Hematopoietic multipotent progenitor cell treated with erythropoietin and hydrocortisone succinate and interleukin-3 and kit ligand, for 4 days (in vitro differentiated cells): ENCODE measurements around the gene RPS19.
"Not testable (repeated sequence)": the region's sequence is repeated elsewhere in the genome, so short reads cannot be mapped to it uniquely, and the experiment has no call there.

ENCODE experiments used
- DNase-seq: peaks from one replicate; pipeline ENCODE4 v3.0.0-alpha.2; 2015

RPS19 gene

GRCh38 chr19:41902594-41902993, 42.5 kb downstream of the RPS19 start:
- DNase-seq: no peak

- DNase-seq: no peak
These were observed 43.3 kb downstream of the RPS19 start for GRCh38 chr19:41903193-41903953.

- DNase-seq: no peak
These were observed 44.2 kb downstream of the RPS19 start for GRCh38 chr19:41904118-41904870.

- DNase-seq: no peak
These were observed 45.4 kb downstream of the RPS19 start for GRCh38 chr19:41905273-41906002.

DNA sequence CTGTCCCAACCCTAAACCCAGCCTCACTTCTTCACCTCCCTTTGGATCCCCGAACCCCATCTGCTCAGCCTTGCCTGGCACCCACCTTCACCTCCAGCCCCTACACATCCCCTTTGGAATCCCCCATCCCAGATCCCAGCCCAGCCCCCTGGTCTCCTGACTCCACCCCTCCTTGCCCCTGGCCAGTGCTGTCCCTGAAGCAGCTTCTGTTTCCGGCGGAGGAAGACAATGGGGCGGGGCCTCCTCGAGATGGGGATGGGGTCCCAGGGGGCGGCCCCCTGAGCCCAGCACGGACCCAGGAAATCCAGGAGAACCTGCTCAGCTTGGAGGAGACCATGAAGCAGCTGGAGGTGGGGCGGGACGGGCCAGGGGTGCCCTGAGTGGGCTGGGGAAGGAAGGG, 46.2 kb downstream of the RPS19 start:
- no peak for DNase-seq

GRCh38 chr19:41906916-41907680, 47.0 kb downstream of the RPS19 start:
- DNase-seq: no peak

DNA sequence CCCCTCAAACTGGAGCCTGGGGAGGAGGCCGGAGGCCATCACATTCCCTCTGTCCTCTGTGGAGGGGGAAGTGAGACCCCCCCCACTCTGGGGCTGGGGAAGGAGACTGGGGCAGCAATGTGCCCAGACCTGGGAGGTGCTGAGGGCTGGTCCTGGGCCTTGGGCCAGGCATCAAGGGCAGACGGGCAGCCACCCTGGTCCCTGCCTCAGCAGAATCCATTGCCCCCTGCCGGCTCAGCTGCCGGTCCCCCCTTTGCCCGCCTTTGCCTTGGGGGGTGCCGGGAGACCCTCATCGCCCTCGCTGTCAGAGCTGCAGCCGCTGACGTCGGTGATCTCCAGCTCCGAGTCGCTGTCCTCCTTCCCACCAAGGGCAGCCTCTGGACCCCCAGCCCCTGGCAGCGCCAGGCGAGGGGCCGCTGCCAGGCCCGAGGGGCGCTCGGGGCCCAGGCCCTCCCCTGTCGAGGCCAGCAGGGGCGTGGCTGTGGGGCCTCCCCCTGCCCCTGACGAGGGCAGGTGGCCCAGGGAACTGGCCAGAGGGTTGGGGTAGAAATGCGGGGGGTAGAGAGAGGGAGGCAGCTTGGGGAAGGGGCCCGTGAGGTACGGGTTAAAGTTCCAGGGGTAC, 48.0 kb downstream of the RPS19 start:
- DNase-seq: no peak

DNA sequence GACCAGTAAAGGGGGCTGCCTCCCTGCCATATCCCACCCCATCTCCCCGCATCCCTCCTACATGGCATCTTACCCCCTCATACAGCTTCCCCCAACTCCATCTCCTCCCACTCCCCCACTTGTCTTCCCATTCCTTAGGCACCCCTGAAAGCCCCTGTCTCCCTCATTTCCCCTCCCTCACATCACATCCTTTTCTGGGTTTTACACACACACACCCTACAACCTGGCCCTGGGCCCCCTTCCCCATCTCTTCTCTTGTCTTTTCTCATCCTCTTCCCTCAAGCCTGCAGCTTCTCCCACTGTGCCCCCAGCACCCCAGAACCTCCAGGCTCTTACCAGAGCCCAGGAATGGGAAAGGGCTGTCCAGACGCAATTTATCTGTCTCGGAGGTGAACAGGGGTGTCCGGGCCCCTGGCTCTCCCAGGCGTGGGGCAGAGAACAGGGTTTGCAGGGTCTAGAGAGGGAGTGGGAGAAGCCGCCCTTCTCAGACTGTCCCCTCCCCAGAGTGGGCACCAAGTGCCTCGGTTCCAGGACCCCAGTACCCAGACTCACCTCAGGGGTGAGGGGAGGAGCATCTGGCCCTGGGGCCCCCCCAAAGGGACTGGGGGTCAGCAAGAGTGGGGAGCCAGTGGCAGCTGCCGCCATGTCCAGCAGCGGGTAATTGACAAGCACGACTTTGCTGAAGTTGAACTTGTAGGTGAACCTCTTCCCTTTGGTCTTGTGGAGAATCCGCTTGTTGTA, 48.8 kb downstream of the RPS19 start:
- no peak for DNase-seq

- DNase-seq: no peak
These were observed 49.7 kb downstream of the RPS19 start for GRCh38 chr19:41909706-41910105.

DNA sequence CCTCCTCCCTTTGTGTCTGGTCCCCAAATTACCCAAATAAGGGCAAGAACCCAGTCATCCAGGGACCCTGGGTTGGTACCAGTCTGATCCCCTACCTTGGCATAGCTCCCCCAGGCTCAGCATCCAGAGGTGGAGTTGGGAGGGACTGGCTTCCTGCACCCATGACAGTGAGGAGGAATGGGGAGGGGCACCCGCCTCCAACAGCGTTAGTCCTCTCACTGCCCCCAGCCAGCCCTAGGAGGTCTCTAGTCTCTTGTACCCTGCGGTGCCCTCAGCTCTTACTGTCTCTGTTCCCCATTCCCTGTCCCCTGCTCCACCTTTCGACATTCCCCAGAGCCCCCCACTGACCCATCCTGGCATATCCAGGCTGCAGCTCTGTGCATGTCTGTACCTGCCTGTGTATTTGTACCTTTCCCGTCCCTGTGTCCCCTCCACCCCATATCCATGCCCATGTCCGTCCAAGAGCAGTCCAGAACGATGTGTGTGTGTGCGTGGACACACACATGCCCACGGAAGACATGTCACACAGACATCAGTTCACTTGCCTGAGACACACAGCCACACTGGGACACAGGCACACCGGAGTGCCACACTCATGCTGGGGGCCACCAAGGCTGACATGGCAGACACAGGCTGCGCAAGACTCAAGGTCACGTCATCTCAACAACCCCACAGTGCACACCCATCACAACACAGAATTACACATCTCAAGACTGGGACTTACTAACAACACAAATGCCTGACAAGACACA, 50.4 kb downstream of the RPS19 start:
- no peak for DNase-seq

DNA sequence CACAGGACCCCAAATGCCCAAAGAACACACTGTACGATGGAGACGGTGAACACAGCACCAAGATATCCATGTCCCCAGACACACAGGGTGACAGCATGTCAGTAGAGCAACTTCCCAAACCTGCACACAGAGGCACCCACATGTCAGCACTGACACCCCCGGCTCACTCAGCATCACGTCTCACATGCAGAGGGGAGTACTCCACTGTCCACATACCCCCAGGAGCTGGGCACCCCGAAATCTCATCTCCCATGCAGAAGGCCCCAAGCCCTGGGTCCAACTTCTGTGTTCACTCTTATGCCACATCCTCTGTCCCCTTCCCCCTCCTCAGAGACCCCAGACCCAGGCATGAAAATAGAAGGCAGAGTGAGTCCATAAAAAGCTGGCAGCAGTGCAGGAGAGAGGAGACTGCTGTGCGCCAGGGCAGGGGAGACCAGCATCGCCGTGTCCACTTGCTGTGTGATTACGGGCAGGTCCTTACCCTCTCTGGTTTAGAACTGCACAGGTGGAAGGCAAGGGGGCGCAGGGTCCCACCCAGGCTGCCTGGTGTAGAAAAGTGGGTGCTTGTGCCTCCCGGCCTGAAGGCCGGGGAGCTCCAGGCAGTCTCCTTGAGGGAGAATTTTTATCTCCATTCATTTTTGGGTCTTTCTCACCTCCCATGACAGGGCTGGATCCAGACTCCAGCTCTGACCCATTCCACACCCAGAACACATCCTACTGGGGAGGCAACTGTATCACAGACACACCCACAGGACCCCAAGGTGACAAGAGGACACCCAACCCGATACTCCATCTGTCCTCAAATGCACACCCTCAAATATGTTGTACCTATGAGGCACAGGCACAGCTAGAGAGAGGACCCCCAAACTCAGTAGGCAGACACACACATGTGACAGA, 51.2 kb downstream of the RPS19 start:
- DNase-seq: no peak

DNA sequence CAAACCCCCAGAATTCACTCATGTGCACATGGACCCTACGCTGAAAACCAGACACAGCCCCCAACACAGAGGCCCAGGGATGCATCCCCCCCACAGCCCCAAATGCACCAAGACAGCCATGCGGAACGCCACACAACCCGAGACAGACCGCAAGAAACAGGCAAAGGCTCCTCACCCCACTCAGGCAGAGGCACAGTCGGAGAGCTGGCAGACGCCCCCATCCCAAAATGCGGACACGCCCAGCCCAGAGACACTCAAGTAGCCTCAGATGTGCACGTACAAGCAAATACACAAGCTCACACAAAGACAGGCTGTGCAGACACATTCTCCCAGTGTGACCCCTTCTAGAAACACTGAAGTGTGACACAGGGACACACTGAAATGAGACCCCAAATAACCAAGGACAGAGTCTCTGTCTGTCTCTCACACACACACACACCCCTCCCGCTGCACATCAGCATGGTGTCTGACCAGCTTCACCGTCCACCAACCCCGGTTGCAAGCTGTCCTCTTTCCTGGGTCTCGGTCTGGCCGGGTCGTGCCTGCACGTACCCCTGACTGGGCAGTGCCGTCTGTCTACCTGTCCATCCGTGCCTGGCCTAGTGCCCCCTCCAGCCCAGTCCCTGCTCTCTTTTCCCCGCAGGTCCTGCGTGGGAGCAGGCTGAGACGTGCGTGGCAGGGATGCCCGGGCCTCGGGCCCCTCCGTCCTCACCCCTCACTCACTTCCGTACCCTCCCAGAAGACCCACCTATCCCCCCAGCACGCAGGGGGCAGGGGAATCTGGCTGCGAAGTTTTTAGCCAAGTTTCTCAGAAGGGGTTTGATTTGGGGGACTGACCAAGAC, 52.1 kb downstream of the RPS19 start:
- DNase-seq: no peak

- DNase-seq: no peak
These were observed 53.0 kb downstream of the RPS19 start for GRCh38 chr19:41912899-41913537.

DNA sequence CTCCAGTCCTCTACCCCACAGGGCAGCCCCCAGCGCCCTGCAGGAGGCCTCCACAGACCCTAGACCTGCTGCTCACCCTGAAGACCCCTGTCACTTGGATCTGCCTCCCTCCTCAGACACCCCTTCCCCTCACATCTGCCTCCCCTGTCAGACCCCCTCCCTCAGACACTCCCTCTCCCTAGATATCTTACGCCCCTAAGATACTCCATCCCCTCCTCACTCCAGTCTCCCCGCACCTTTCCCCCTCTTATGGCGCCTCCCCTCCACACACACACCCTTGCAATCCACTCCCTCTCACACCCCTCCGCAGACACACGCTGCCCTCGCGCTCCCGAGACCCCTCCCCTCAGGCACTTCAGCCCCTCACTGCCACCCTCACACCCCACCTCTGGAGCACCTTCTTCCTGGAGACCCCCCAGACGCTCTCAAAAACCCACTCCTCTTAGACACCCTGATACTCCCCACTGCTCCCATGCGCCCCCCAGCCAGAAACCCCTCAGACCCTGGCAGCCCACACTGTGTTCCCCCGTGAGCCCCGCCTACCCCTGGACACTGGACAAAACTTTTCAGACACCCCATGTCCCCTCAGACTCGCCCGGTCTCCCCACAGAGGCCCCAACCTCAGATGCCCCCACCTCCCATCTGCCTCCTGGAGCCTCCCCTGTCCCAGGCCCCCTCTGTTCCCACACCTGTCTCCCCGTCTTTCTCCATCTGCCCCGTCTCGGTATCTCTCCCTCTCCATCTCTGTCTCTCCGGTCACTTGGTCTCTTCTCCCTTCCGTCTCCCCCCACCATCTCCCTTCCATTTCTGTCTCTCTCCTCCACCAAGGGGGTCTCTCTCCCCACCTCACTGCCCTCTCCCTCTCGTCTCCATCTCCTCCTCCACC, 53.7 kb downstream of the RPS19 start:
- no peak for DNase-seq

DNA sequence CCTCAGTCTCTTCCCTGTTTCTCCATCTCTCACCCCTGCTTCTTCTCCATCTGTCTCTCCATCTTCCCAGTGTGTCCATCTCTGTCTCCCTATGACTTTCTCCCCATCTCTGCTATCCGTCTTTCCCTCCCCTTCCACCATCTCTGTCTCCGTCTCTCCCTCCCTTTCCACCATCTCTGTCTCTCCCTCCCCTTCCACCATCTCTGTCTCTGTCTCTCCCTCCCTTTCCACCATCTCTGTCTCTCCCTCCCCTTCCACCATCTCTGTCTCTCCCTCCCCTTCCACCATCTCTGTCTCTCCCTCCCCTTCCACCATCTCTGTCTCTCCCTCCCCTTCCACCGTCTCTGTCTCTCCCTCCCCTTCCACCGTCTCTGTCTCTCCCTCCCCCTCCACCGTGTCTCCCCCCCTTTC, 54.4 kb downstream of the RPS19 start:
- not testable (repeated sequence) for DNase-seq

DNA sequence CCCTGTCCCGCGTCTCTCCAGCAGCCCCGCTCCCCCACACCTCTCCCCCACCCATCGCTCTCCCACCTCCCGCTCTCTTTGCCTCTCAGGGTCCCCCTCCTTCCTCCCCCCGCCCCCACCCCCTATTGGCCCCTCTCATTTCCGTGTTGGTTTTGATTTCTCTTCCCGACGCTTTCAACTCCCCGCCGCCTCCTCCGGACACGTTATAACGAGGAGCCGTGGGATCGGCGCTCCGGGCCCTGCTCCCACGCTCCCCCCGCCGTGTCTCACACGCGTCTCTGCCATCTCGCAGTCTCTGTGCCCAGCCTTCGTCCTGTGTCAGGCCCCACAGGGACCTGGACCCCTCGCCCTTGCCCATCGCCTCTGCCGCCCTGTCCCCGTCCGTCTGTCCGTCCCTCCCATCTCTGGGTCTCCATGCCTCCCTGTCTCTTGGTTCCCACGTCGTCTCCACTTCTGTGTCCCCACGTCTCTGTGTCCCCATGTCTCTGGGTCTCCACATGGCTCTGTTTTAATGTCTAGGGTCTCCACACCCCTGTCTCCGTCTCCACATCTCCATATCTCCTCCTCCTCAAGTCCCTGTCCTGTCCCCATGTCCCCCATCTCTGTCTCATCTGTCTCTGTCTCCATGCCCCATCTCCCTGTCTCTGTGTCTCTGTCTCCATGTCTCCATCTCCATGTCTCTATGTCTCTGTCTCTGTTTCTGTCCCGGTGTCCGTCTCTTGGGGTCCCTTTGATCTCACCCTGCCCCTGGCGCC, 55.1 kb downstream of the RPS19 start:
- DNase-seq: no peak
